NCI-H226 (cell line): ENCODE measurements around the gene EXOC3L4.
"Not testable (repeated sequence)": the region's sequence is repeated elsewhere in the genome, so short reads cannot be mapped to it uniquely, and the experiment has no call there.

ENCODE experiments used
- DNase-seq: peaks from one replicate; pipeline ENCODE4 v3.0.0-alpha.2; 2015

The EXOC3L4 gene

GRCh38 chr14:103108749-103109207, 14.3 kb downstream of the EXOC3L4 start:
- peak; percentile 68 for DNase-seq

- DNase-seq = peak; percentile 98
Measured at GRCh38 chr14:103109535-103110441, 15.3 kb downstream of the EXOC3L4 start.

GRCh38 chr14:103110681-103111231, 16.2 kb downstream of the EXOC3L4 start:
- peak; percentile 33 for DNase-seq

GRCh38 chr14:103111232-103111868, 16.8 kb downstream of the EXOC3L4 start:
- DNase-seq = peak; percentile 74

GRCh38 chr14:103112400-103113243, 18.1 kb downstream of the EXOC3L4 start:
- no peak for DNase-seq

- no peak for DNase-seq
Measured at GRCh38 chr14:103113303-103113702, 18.8 kb downstream of the EXOC3L4 start.

GRCh38 chr14:103113774-103114173, 19.2 kb downstream of the EXOC3L4 start:
- DNase-seq = no peak

GRCh38 chr14:103115086-103115679, 20.7 kb downstream of the EXOC3L4 start:
- DNase-seq = peak; percentile 48

GRCh38 chr14:103115845-103116572, 21.5 kb downstream of the EXOC3L4 start:
- peak; percentile 78 for DNase-seq

GRCh38 chr14:103116636-103117035, 22.1 kb downstream of the EXOC3L4 start:
- no peak for DNase-seq

- not testable (repeated sequence) for DNase-seq
Measured at GRCh38 chr14:103117499-103117898, 23.0 kb downstream of the EXOC3L4 start.

- no peak for DNase-seq
Measured at GRCh38 chr14:103118018-103118662, 23.6 kb downstream of the EXOC3L4 start.

GRCh38 chr14:103118663-103119404, 24.3 kb downstream of the EXOC3L4 start:
- DNase-seq = no peak

GRCh38 chr14:103119527-103119926, 25.0 kb downstream of the EXOC3L4 start:
- DNase-seq = not testable (repeated sequence)

- DNase-seq = no peak
Measured at GRCh38 chr14:103121121-103121845, 26.8 kb downstream of the EXOC3L4 start.

GRCh38 chr14:103121846-103122584, 27.5 kb downstream of the EXOC3L4 start:
- DNase-seq = peak; percentile 96

- no peak for DNase-seq
Measured at GRCh38 chr14:103122585-103122946, 28.0 kb downstream of the EXOC3L4 start.

- no peak for DNase-seq
Measured at GRCh38 chr14:103122947-103123633, 28.6 kb downstream of the EXOC3L4 start, which contains the start of gene TNFAIP2. Gene TNFAIP2 (plus strand): TSS chr14:103123461. CDS start chr14:103126458, 2,997 bp downstream.
